ENCODE measurements around the gene THUMPD2. TPM values are rescaled to one million over a fixed set of nuclear protein-coding genes. Genes with fewer than 3 reads are reported as not detected.

Gene THUMPD2
- total RNA-seq, 1 donor from 2014 or later = 12.0 TPM

Other genes starting within 250 kb of the THUMPD2 start
- 2.0 and 5.3 TPM in 2 replicates for gene TMEM178A, start 113.3 kb downstream of the THUMPD2 start, total RNA-seq